ENCODE data around the gene INPP5K. TPM values are rescaled to one million over a fixed set of nuclear protein-coding genes. Genes with fewer than 3 reads are reported as not detected.
"Not testable (repeated sequence)": the region's sequence is repeated elsewhere in the genome, so short reads cannot be mapped to it uniquely, and the experiment has no call there.

Gene INPP5K
- total and polyA plus RNA-seq, 12 donors, result 26.8 to 45.5 (median 34.8) TPM

DNA sequence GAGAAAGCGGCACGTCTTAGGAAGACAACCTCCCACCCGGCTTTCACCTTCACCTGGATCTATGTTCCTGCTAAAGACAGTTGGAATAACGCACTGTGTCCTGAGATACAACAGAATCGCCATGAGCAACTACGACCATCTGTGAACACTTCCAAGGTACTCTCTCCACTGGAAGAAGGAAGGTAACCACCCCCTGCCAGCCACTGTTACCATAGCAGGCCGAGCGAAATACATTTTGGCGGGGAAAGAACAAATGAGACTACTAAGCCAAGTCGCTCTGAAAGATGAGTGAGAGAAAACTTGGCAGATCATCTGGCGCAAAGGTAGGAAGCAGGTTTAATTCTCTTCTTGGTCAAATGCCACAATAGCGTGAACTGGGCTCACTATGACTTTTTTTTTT, 70.2 kb downstream of the INPP5K start:
- peak overlapping the region in 6 of 10 donors; percentile 9 to 87 (median 70) for H3K27ac ChIP-seq
- intact Hi-C loops (cut with DNase I), result loop anchor here in 1 of 10 donors (5.0 kb wide), 1 partner anchor 74 kb away; no protein-coding TSS in a partner anchor
- DNase-seq (no peak), ATAC-seq (no peak)
- H3K36me3 ChIP-seq, result peaks cover 0 to 46% (median 0%) of the 10 kb centered on the region in 9 donors
- TF ChIP-seq CTCF (IDR thresholded peaks at IDR 0.05), result no peak
- WGBS, 2 donors, result 90 to 91% methylated on average over 12 of the region's 12 CpGs
- H3K4me3 ChIP-seq, result no peak overlapping the region
- H3K9me3 ChIP-seq, result no peaks in the 10 kb centered on the region
- H3K27me3 ChIP-seq, result no peaks in the 10 kb centered on the region
- H3K4me1 ChIP-seq, result peaks cover 9 to 61% (median 53%) of the 10 kb centered on the region in 9 donors

DNA sequence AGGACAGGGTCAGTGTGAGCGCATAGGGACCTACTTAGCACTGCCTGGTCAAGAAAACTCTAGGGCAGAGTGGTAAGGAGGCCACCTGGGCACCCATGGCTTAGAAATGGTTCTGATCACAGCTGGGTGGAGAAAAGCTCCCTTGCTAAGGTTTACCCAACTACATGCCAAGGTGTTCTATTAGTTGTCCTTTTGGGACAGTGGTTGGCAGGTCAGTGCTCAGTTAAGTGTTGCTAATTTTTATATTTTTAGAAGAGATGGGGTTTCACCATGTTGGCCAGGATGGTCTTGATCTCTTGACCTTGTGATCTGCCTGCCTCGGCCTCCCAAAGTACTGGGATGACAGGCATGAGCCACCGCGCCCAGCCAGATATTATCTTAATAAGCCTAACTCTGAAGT, 70.7 kb downstream of the INPP5K start:
- WGBS, 2 donors, result 84 to 92% methylated on average over 4 of the region's 4 CpGs
- Histone ChIP-seq H3K4me1 (peaks cover 9 to 60% (median 51%) of the 10 kb centered on the region in 9 donors), H3K27ac (peak overlapping the region in 2 of 10 donors; percentile 68 to 87), H3K36me3 (peaks cover 0 to 46% (median 0%) of the 10 kb centered on the region in 9 donors)
- ATAC-seq, H3K4me3 ChIP-seq, H3K9me3 ChIP-seq, H3K27me3 ChIP-seq, DNase-seq: not testable (repeated sequence)
- intact Hi-C loops (cut with DNase I), result loop anchor here in 1 of 10 donors (5.0 kb wide), 1 partner anchor 73 kb away; no protein-coding TSS in a partner anchor

Other genes starting within 250 kb of the INPP5K start
- under 1 TPM in 2 of 10 donors, not detected in 8; 0.30 to 0.37 TPM for gene BHLHA9, start 246.2 kb downstream of the INPP5K start, total RNA-seq
- gene BHLHA9, start 246.2 kb downstream of the INPP5K start, polyA plus RNA-seq, result not detected
- gene TRARG1, start 236.9 kb downstream of the INPP5K start, total RNA-seq, result 1 to 10 TPM in 5 of 10 donors, under 1 TPM in 4, not detected in 1; 0.12 to 9.2 (median 1.1) TPM
- gene TRARG1, start 236.9 kb downstream of the INPP5K start, polyA plus RNA-seq, result 1 to 10 TPM; 2.0 to 3.4 TPM
- gene YWHAE, start 116.4 kb downstream of the INPP5K start, total RNA-seq, result 100 to 1,000 TPM; 600 to 791 (median 620) TPM
- gene YWHAE, start 116.4 kb downstream of the INPP5K start, polyA plus RNA-seq, result 100 to 1,000 TPM; 478 to 505 TPM
- gene CRK, start 60.4 kb downstream of the INPP5K start, total RNA-seq, result 10 to 100 TPM; 30.4 to 47.5 (median 37.9) TPM
- gene CRK, start 60.4 kb downstream of the INPP5K start, polyA plus RNA-seq, result 10 to 100 TPM; 22.2 to 29.4 TPM
- 100 to 1,000 TPM; 131 to 229 (median 179) TPM for gene MYO1C, start 23.9 kb downstream of the INPP5K start, total RNA-seq
- gene MYO1C, start 23.9 kb downstream of the INPP5K start, polyA plus RNA-seq, result 100 to 1,000 TPM; 101 to 120 TPM
- 10 to 100 TPM; 39.5 to 61.0 (median 50.6) TPM for gene PITPNA, start 46.2 kb upstream of the INPP5K start, total RNA-seq
- 10 to 100 TPM in 1 of 2 donors, 1 to 10 TPM in 1; 8.0 to 36.9 TPM for gene PITPNA, start 46.2 kb upstream of the INPP5K start, polyA plus RNA-seq
- gene SLC43A2, start 112.2 kb upstream of the INPP5K start, total RNA-seq, result 10 to 100 TPM in 1 of 10 donors, 1 to 10 TPM in 9; 4.1 to 16.4 (median 7.0) TPM
- gene SLC43A2, start 112.2 kb upstream of the INPP5K start, polyA plus RNA-seq, result 1 to 10 TPM; 1.6 to 3.9 TPM
- 10 to 100 TPM in 7 of 10 donors, 1 to 10 TPM in 3; 7.6 to 18.8 (median 13.2) TPM for gene SCARF1, start 129.1 kb upstream of the INPP5K start, total RNA-seq
- 10 to 100 TPM; 10.2 to 22.6 TPM for gene SCARF1, start 129.1 kb upstream of the INPP5K start, polyA plus RNA-seq
- 10 to 100 TPM; 54.0 to 87.8 (median 63.2) TPM for gene RILP, start 133.3 kb upstream of the INPP5K start, total RNA-seq
- 100 to 1,000 TPM in 1 of 2 donors, 10 to 100 TPM in 1; 47.5 to 152 TPM for gene RILP, start 133.3 kb upstream of the INPP5K start, polyA plus RNA-seq
- gene PRPF8, start 168.3 kb upstream of the INPP5K start, total RNA-seq, result 100 to 1,000 TPM; 137 to 205 (median 179) TPM
- 100 to 1,000 TPM in 1 of 2 donors, 10 to 100 TPM in 1; 79.1 to 107 TPM for gene PRPF8, start 168.3 kb upstream of the INPP5K start, polyA plus RNA-seq
- 1 to 10 TPM in 9 of 10 donors, under 1 TPM in 1; 0.96 to 6.0 (median 1.9) TPM for gene TLCD2, start 193.8 kb upstream of the INPP5K start, total RNA-seq
- gene TLCD2, start 193.8 kb upstream of the INPP5K start, polyA plus RNA-seq, result 1 to 10 TPM; 1.6 to 3.2 TPM
- 10 to 100 TPM in 4 of 10 donors, 1 to 10 TPM in 6; 7.7 to 16.9 (median 9.2) TPM for gene WDR81, start 208.1 kb upstream of the INPP5K start, total RNA-seq
- gene WDR81, start 208.1 kb upstream of the INPP5K start, polyA plus RNA-seq, result 10 to 100 TPM in 1 of 2 donors, 1 to 10 TPM in 1; 8.5 to 14.9 TPM
- 1 to 10 TPM in 3 of 10 donors, under 1 TPM in 5, not detected in 2; 0.18 to 1.3 (median 0.41) TPM for gene SERPINF2, start 226.3 kb upstream of the INPP5K start, total RNA-seq
- gene SERPINF2, start 226.3 kb upstream of the INPP5K start, polyA plus RNA-seq, result 1 to 10 TPM; 2.0 to 2.8 TPM
- gene SERPINF1, start 245.4 kb upstream of the INPP5K start, total RNA-seq, result 100 to 1,000 TPM in 4 of 10 donors, 10 to 100 TPM in 6; 26.2 to 185 (median 89.1) TPM
- gene SERPINF1, start 245.4 kb upstream of the INPP5K start, polyA plus RNA-seq, result 100 to 1,000 TPM; 181 to 247 TPM